SK-N-SH (cell line): ENCODE data around the gene NFIX. TPM values are rescaled to one million over a fixed set of nuclear protein-coding genes. Genes with fewer than 3 reads are reported as not detected.

Experiments used
- CTCF ChIA-PET: fragments of 300-600, 350-600 bp; formaldehyde crosslinking; extraction: SDS; loops from one replicate; lab custom pipeline; 2021; lab: Yijun Ruan, JAX
- POLR2A ChIA-PET: fragments of 350-600 bp; sonication (Branson Sonifier 250); formaldehyde crosslinking; extraction: SDS; loops from one replicate; lab custom pipeline; 2020; ENCODE audit warnings: antibody characterized with exemption, inconsistent platforms; lab: Yijun Ruan, JAX
- DNase-seq: peaks from one replicate; pipeline ENCODE4 v3.0.0; 2012
- H2AFZ ChIP-seq: fragments of 200-600 bp; sonication (generic); 2 replicates; pipeline ENCODE4 v1.8.1; 2016; ENCODE audit warnings: antibody characterized with exemption, mild to moderate bottlenecking, low read depth
- H3F3A ChIP-seq: fragments of 200-600 bp; sonication (generic); replicated peaks from 2 replicates; pipeline ENCODE3; 2016; ENCODE audit warnings: antibody characterized with exemption, mild to moderate bottlenecking; ENCODE audit not compliant: insufficient read depth
- H3K27ac ChIP-seq, 2 experiments: fragments of 200-500 bp in 1 of 2; fragments of 200-600 bp in 1 of 2; sonication (Bioruptor generic) in 1 of 2; sonication (generic), shearing (Covaris generic) in 1 of 2; 2 replicates each; pipeline versions ENCODE4 v1.5.1 to v1.6.1; 2014 to 2016; ENCODE audit warnings: low read depth in 2 of 2, inconsistent platforms in 1 of 2, low read length in 1 of 2, mild to moderate bottlenecking in 1 of 2, mixed read lengths in 1 of 2
- H3K27me3 ChIP-seq: fragments of 200-600 bp; sonication (generic), shearing (Covaris generic); 2 replicates; pipeline ENCODE4 v1.6.1; 2016; ENCODE audit warnings: mixed run types; ENCODE audit not compliant: insufficient read depth
- H3K36me3 ChIP-seq, 2 experiments: fragments of 200-500 bp in 1 of 2; fragments of 200-600 bp in 1 of 2; sonication (Bioruptor generic) in 1 of 2; sonication (generic) in 1 of 2; replicated peaks in 1 of 2; 2 replicates each; pipeline versions ENCODE3 to v1.5.1; 2014 to 2016; ENCODE audit warnings: low read length in 1 of 2, mild to moderate bottlenecking in 1 of 2; ENCODE audit not compliant: insufficient read depth in 2 of 2, control insufficient read depth in 1 of 2
- H3K4me1 ChIP-seq, 2 experiments: fragments of 200-500 bp in 1 of 2; fragments of 200-600 bp in 1 of 2; sonication (Bioruptor generic) in 1 of 2; sonication (generic), shearing (Covaris generic) in 1 of 2; 2 replicates each; pipeline versions ENCODE4 v1.5.1 to v1.6.1; 2014 to 2016; ENCODE audit warnings: low read depth in 1 of 2, low read length in 1 of 2, mixed run types in 1 of 2; ENCODE audit not compliant: insufficient read depth in 2 of 2, control insufficient read depth in 1 of 2
- H3K4me2 ChIP-seq: fragments of 200-600 bp; sonication (generic), shearing (Covaris generic); 2 replicates; pipeline ENCODE4 v1.6.1; 2017; ENCODE audit warnings: mixed run types
- H3K4me3 ChIP-seq, 2 experiments: fragments of 200-500 bp in 1 of 2; fragments of 200-600 bp in 1 of 2; sonication (Bioruptor generic) in 1 of 2; sonication (generic), shearing (Covaris generic) in 1 of 2; 2 replicates each; pipeline versions ENCODE4 v1.5.1 to v1.8.1; 2014 to 2016; ENCODE audit warnings: low read depth in 2 of 2, inconsistent platforms in 1 of 2, low read length in 1 of 2, mild to moderate bottlenecking in 1 of 2, mixed read lengths in 1 of 2, moderate library complexity in 1 of 2
- H3K79me2 ChIP-seq: fragments of 200-600 bp; sonication (generic); 2 replicates; pipeline ENCODE4 v1.8.1; 2017; ENCODE audit warnings: mild to moderate bottlenecking; ENCODE audit not compliant: insufficient read depth
- H3K9ac ChIP-seq: fragments of 200-600 bp; sonication (generic); 2 replicates; pipeline ENCODE4 v1.6.1; 2017; ENCODE audit warnings: mixed run types
- H3K9me2 ChIP-seq: fragments of 200-600 bp; sonication (generic); 2 replicates; pipeline ENCODE4 v1.6.1; 2017; ENCODE audit warnings: mixed run types
- H3K9me3 ChIP-seq: fragments of 200-600 bp; sonication (generic); 2 replicates; pipeline ENCODE4 v1.6.1; 2017; ENCODE audit warnings: mixed run types, mild to moderate bottlenecking, moderate library complexity
- H4K20me1 ChIP-seq: fragments of 200-600 bp; sonication (generic); 2 replicates; pipeline ENCODE4 v1.6.1; 2017; ENCODE audit warnings: mild to moderate bottlenecking, mixed run types; ENCODE audit not compliant: insufficient read depth
- CTCF ChIP-seq: fragments of 200-600 bp; sonication (generic); IDR thresholded peaks from 2 replicates; pipeline ENCODE4 v1.6.1; 2017; ENCODE audit warnings: antibody characterized with exemption, mild to moderate bottlenecking, moderate library complexity
- EP300 ChIP-seq, 2 experiments: IDR thresholded peaks; 2 replicates each; pipeline versions ENCODE4 v1.4.0 to v1.6.1; 2012; ENCODE audit warnings: borderline replicate concordance in 1 of 2, low read depth in 1 of 2, low read length in 1 of 2
- FOSL2 ChIP-seq: IDR thresholded peaks from 2 replicates; pipeline ENCODE4 v1.4.0; 2012; ENCODE audit warnings: low read depth, mild to moderate bottlenecking, moderate library complexity, borderline replicate concordance
- FOXM1 ChIP-seq: IDR thresholded peaks from 2 replicates; pipeline ENCODE4 v1.4.0; 2012; ENCODE audit warnings: low read depth, mild to moderate bottlenecking
- IRF3 ChIP-seq: fragments of 150-350 bp; IDR thresholded peaks from 2 replicates; pipeline ENCODE4 v1.6.1; 2016; ENCODE audit warnings: mild to moderate bottlenecking, low read depth, low read length
- JUND ChIP-seq: IDR thresholded peaks from 2 replicates; pipeline ENCODE4 v1.4.0; 2012
- RAD21 ChIP-seq: IDR thresholded peaks from 2 replicates; pipeline ENCODE4 v1.6.1; 2012; ENCODE audit warnings: mild to moderate bottlenecking, low read length
- REST ChIP-seq: IDR thresholded peaks from 2 replicates; pipeline ENCODE4 v1.6.1; 2012; ENCODE audit warnings: mild to moderate bottlenecking, low read depth, low read length, moderate library complexity
- WGBS: methylation state at CpG from one replicate; pipeline ENCODE4 v1.1.6; 2017; ENCODE audit warnings: low lambda C conversion rate; 5-methylcytosine and 5-hydroxymethylcytosine counted together
- polyA plus RNA-seq, 3 experiments: library from polyadenylated mRNA; depleted of rRNA; stranded (reverse); fragments of >200 nt; gene quantifications; 2 replicates each; pipeline ENCODE4 v1.2.3, GENCODE V29; 2012

NFIX gene
- polyA plus RNA-seq, 1 of the 3 experiments (the other 2 are of a cell fraction), result 14.8 TPM

GRCh38 chr19:13095934-13096927 is 101.0 kb downstream of the NFIX start:
- CTCF ChIA-PET, result interaction anchor here (0.9 to 9.2 kb wide), 8 partner anchors 8 to 167 kb away, joined by 3 to 603 read pairs (median 40); partner anchors contain the start of genes DAND5, IER2, LYL1 and STX10
- Histone ChIP-seq H3K4me1 (peaks cover 8 to 55% of the 10 kb centered on the region in 2 experiments), H3K27ac (peak overlapping the region in 1 of 2 experiments; percentile 83; a peak in 2 of 4 replicates), H3K79me2 (no peaks in the 10 kb centered on the region; the same call in 1 of the 2 replicates), H3K4me3 (no peak overlapping the region), H3K9me3 (no peaks in the 10 kb centered on the region), H3K9me2 (no peaks in the 10 kb centered on the region), H3K4me2 (no peak overlapping the region), H3K27me3 (no peaks in the 10 kb centered on the region), H4K20me1 (no peaks in the 10 kb centered on the region), H3F3A (no peaks in the 10 kb centered on the region), H3K9ac (no peak overlapping the region), H3K36me3 (peaks cover 0 to 16% of the 10 kb centered on the region in 2 experiments)
- DNase-seq, result peak; percentile 86
- 87% methylated on average over 43 of the region's 44 CpGs for WGBS
- POLR2A ChIA-PET, result interaction anchor here (0.6 to 1.3 kb wide), 4 partner anchors 35 to 127 kb away, joined by 3 to 5 read pairs (median 4); partner anchors contain the start of gene DAND5
- TF ChIP-seq JUND (no peak), CTCF (peak; percentile 7; the same call in 1 of the 2 replicates), RAD21 (peak; percentile 13; the same call in 1 of the 2 replicates)
- TF ChIP-seq, all 33 proteins: peak for 2
- no peak overlapping the region for H2AFZ ChIP-seq

- no peak for TF ChIP-seq EP300 (IDR thresholded peaks at IDR 0.05; ENCODE audit: borderline replicate concordance in 1 of 2, low read depth in 1 of 2, low read length in 1 of 2)
- TF ChIP-seq REST, result no peak
- no peak for TF ChIP-seq IRF3
- no peak for TF ChIP-seq FOSL2
- no peak for TF ChIP-seq FOXM1
- no peak for DNase-seq
- CTCF ChIA-PET, result interaction anchor here (1.6 to 9.2 kb wide), 4 partner anchors 7 to 166 kb away, joined by 4 to 603 read pairs (median 291); partner anchors contain the start of genes DAND5 and LYL1
These were observed 101.8 kb downstream of the NFIX start for GRCh38 chr19:13097033-13097462.

More at GRCh38 chr19:13097033-13097462, 101.8 kb downstream of the NFIX start:
- no peaks in the 10 kb centered on the region for H3F3A ChIP-seq
- H3K79me2 ChIP-seq, result peaks cover 7% of the 10 kb centered on the region; the same call in 1 of the 2 replicates
- no peaks in the 10 kb centered on the region for H3K9me3 ChIP-seq
- H3K27me3 ChIP-seq, result no peaks in the 10 kb centered on the region
- no peak overlapping the region for H2AFZ ChIP-seq
- H4K20me1 ChIP-seq, result no peaks in the 10 kb centered on the region
- no peak overlapping the region; a peak in 1 of 4 replicates for H3K27ac ChIP-seq
- peaks cover 0 to 54% of the 10 kb centered on the region in 2 experiments; a peak in 3 of 4 replicates for H3K4me1 ChIP-seq
- no peak overlapping the region for H3K4me2 ChIP-seq
- 92% methylated on average over 20 of the region's 20 CpGs for WGBS
- H3K36me3 ChIP-seq, result peaks cover 0 to 16% of the 10 kb centered on the region in 2 experiments
- H3K4me3 ChIP-seq, result no peak overlapping the region
- no peaks in the 10 kb centered on the region for H3K9me2 ChIP-seq
- POLR2A ChIA-PET, result interaction anchor here (1.0 to 1.3 kb wide), 3 partner anchors 55 to 128 kb away, joined by 3 to 5 read pairs (median 5); partner anchors contain the start of gene DAND5
- H3K9ac ChIP-seq, result no peak overlapping the region
